ENCODE measurements around the gene PSMB10.
A peak's percentile ranks its signal among the peaks of the same experiment; 100 is the strongest.

PSMB10 gene

GRCh38 chr16:67945392-67945933 lies 8.8 kb upstream of the PSMB10 start:
- no peak overlapping the region for H3K4me3 ChIP-seq (replicated peaks in 1 of 2; ENCODE audit: low read depth in 2 of 2, low read length in 2 of 2)
- TF ChIP-seq CTCF (IDR thresholded peaks at IDR 0.05; ENCODE audit: low read depth, low read length) = no peak
- peak in 1 of 2 donors; percentile 77 for DNase-seq (ENCODE audit: low read depth in 2 of 2)

- no peak for DNase-seq (ENCODE audit: low read depth in 2 of 2)
- no peak for TF ChIP-seq CTCF (IDR thresholded peaks at IDR 0.05; ENCODE audit: low read depth, low read length)
- no peak overlapping the region for H3K4me3 ChIP-seq (replicated peaks in 1 of 2; ENCODE audit: low read depth in 2 of 2, low read length in 2 of 2)
Observed at GRCh38 chr16:67944690-67945391, 8.2 kb upstream of the PSMB10 start.

GRCh38 chr16:67943619-67944504 lies 7.2 kb upstream of the PSMB10 start, which contains the start of gene LCAT:
TSS of gene LCAT (minus strand) at chr16:67944120. CDS start at chr16:67944101, 19 bp downstream.
- peak in 1 of 2 donors; percentile 74 for DNase-seq (ENCODE audit: low read depth in 2 of 2)
- TF ChIP-seq CTCF (IDR thresholded peaks at IDR 0.05; ENCODE audit: low read depth, low read length) = no peak
- no peak within 1 kb of the TSS for H3K4me3 ChIP-seq (replicated peaks in 1 of 2; ENCODE audit: low read depth in 2 of 2, low read length in 2 of 2)

- no peak for TF ChIP-seq CTCF (IDR thresholded peaks at IDR 0.05; ENCODE audit: low read depth, low read length)
- DNase-seq (ENCODE audit: low read depth in 2 of 2) = no peak
- no peak overlapping the region for H3K4me3 ChIP-seq (replicated peaks in 1 of 2; ENCODE audit: low read depth in 2 of 2, low read length in 2 of 2)
Observed at GRCh38 chr16:67943256-67943618, 6.6 kb upstream of the PSMB10 start.

GRCh38 chr16:67942510-67943255 lies 6.0 kb upstream of the PSMB10 start:
- no peak overlapping the region for H3K4me3 ChIP-seq (replicated peaks in 1 of 2; ENCODE audit: low read depth in 2 of 2, low read length in 2 of 2)
- TF ChIP-seq CTCF (IDR thresholded peaks at IDR 0.05; ENCODE audit: low read depth, low read length) = no peak
- DNase-seq (ENCODE audit: low read depth in 2 of 2) = no peak

GRCh38 chr16:67942200-67942509 lies 5.5 kb upstream of the PSMB10 start:
- DNase-seq (ENCODE audit: low read depth in 2 of 2) = peak; percentile 39 to 44
- peak; percentile 70 for TF ChIP-seq CTCF (IDR thresholded peaks at IDR 0.05; ENCODE audit: low read depth, low read length)
- no peak overlapping the region for H3K4me3 ChIP-seq (replicated peaks in 1 of 2; ENCODE audit: low read depth in 2 of 2, low read length in 2 of 2)
